Measurements from ENCODE around the gene DTX3L.
"Not testable (repeated sequence)": the region's sequence is repeated elsewhere in the genome, so short reads cannot be mapped to it uniquely, and the experiment has no call there.

DTX3L gene

DNA sequence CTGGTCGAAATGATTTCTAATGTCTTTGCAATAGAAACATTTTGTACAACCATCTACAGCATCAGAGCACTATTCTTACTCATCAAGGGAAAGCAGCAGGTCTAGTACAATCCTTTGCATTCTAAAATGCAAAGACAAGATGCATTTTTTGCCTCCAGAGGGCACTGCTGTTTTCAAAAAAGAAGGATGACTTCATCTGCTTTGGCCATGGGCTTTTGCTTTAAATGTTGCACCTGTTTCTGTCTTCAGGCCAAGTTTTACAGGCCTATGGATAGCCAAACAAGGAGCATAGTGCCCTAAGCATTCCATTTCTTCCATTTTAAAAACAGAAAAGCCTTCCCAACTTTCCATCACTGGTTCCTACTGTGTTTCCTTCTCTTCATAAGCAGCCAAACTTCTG, 3.5 kb upstream of the DTX3L start:
- no peak for DNase-seq (ENCODE audit: low read depth in 2 of 3, low spot score in 2 of 3)

DNA sequence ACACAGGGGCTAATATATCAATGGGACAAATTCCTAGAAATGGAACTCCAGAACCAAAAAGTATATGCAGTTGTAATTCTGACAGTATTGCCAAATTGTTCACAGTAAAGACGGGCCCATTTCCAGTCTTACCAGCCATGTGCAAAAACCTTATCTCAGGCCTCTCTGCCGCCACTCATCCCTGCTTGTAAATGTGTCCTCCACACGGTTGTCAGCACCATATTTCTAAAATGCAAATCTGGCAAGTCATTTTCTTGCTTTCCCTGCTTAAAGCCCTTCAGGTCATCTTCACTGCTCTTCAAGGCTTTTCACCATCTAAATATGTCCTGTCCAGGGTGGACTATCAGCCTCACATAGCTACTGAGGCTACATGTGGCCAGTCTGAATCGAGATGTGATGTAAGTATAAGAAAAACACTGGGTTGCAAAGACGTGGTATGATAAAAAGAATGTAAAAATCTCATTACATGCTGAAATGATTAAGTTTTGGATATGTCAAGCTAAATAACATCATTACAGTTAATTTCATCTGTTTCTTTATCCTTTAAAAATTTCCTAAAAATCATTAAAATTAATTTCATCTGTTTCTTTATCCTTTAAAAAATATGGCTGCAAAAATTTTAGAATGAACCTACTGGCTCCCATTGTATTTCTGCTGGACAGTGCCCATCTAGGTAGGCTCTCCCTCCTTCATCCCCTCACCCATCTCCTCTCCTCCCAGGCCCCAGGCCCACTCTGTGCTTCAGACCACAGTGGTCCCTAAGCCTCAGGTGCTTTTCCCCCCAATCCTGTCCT, 1.0 kb upstream of the DTX3L start:
- no peak for DNase-seq (ENCODE audit: low read depth in 2 of 3, low spot score in 2 of 3)

DNA sequence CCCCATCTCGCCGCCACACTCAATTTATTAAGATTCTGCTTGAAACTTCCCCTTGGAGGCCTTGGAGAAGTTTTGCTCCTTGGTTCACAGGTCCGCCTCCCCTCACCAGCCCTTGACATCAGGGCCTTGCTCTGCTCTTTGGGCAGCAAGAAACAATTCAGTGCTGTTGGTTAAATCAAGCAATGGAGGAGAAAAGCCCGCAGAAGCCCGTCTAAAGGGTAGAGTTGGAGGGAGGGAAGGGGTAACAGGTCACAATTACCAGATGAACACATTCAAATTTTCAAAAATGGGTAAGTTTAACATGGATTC, 467 bp upstream of the DTX3L start:
- DNase-seq (ENCODE audit: low read depth in 2 of 3, low spot score in 2 of 3) = no peak

GRCh38 chr3:122568131-122568530, 4.0 kb downstream of the DTX3L start:
- DNase-seq (ENCODE audit: low read depth in 2 of 3, low spot score in 2 of 3) = not testable (repeated sequence)

DNA sequence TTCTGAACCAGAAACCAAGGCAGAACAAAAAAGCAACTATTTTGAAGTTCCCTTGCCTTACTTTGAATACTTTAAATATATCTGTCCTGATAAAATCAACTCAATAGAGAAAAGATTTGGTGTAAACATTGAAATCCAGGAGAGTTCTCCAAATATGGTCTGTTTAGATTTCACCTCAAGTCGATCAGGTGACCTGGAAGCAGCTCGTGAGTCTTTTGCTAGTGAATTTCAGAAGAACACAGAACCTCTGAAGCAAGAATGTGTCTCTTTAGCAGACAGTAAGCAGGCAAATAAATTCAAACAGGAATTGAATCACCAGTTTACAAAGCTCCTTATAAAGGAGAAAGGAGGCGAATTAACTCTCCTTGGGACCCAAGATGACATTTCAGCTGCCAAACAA, 4.6 kb downstream of the DTX3L start:
- no peak for DNase-seq (ENCODE audit: low read depth in 2 of 3, low spot score in 2 of 3)

DNA sequence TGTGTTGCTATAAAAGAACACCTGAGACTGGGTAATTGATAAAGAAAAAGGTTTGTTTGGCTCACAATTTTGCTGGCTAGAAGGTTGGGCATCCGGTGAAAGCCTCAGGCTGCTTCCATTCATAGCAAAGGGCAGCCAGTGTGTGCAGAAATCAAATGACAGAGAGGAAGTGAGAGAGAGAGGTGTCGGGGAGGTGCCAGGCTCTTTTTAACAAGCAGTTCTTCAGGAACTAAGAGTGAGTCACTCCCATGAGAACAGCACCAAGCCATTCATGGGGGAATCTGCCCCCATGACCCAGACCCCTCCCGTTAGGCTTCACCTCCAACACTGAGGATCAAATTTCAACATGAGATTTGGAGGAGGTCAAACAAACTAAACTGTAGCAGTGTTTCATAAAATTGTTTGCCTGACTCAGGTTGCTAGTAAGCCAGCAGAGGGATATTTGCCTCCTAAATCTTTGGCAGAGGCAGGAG, 8.8 kb downstream of the DTX3L start:
- no peak for DNase-seq (ENCODE audit: low read depth in 2 of 3, low spot score in 2 of 3)

GRCh38 chr3:122576174-122576940, 12.2 kb downstream of the DTX3L start:
- DNase-seq (ENCODE audit: low read depth in 2 of 3, low spot score in 2 of 3) = no peak

- DNase-seq (ENCODE audit: low read depth in 2 of 3, low spot score in 2 of 3) = peak in 1 of 3 experiments; percentile 32
These were observed 13.4 kb downstream of the DTX3L start, which contains the start of gene PARP15 for GRCh38 chr3:122577409-122578031. PARP15 (plus strand) TSS chr3:122577650; CDS start chr3:122577668, 18 bp downstream.

DNA sequence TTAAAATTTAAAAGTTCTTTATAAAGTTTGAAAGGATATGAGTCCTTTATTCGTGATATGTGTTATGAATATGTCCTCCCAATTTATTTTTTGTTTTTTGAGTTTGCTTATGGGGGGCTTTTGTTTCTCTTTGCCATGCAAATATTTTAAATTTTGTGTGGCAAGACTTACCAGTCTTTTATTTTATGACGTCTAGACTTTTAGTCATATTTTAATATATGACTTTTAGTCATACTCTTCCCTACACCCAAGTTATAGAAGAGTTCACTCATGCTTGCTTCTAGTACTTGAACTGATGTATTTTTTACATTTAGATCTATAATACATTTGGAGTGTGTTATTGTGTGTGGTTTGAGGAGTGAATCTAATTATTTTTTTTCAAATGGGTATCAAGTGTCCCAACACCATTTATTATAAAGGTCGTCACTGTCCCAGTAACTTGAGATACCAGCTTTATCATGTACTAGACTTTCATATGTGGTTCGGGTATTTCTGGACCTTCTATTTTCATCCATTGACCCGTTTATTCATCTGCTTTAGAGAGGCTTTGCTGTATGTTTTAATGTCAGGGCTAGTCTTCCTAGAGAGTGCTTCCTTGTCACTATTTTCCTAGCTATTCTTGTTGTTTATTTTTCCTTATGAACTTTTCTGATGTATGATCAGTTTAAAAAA, 14.1 kb downstream of the DTX3L start:
- DNase-seq (ENCODE audit: low read depth in 2 of 3, low spot score in 2 of 3) = no peak

DNA sequence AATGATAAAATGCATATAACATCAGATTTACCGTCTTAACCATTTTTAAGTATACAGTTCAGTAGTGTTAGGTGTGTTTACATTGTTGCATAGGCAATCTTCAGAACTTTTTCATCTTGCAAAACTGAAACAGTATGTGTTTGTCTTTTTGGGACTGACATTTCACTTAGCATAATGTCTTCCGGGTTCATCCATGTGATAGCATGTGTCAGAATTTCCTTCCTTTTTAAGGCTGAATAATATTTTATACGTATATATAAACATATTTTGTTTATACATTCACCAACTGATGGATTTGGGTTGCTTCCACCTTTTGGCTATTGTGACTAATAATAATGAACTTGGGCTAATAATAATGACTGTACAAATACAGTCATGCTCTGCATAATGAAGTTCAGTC, 16.3 kb downstream of the DTX3L start:
- DNase-seq (ENCODE audit: low read depth in 2 of 3, low spot score in 2 of 3) = no peak

DNA sequence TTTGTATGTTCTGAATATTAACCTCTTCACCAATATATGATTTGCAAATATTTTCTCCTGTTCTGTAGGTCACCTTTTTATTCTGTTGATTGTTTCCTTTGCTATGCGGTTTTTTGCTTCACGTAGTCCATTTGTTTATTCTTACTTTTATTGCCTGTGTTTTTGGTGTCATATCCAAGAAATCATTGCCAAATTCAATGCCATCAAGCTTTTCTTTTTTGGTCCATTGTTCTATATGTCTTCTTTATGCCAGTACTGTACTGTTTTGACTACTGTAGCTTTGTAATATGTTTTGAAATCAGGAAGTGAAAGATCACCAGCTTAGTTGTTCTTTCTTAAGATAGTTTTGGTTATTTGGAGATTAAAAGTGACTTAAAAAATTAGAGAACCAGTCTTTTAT, 17.5 kb downstream of the DTX3L start:
- DNase-seq (ENCODE audit: low read depth in 2 of 3, low spot score in 2 of 3) = no peak

DNA sequence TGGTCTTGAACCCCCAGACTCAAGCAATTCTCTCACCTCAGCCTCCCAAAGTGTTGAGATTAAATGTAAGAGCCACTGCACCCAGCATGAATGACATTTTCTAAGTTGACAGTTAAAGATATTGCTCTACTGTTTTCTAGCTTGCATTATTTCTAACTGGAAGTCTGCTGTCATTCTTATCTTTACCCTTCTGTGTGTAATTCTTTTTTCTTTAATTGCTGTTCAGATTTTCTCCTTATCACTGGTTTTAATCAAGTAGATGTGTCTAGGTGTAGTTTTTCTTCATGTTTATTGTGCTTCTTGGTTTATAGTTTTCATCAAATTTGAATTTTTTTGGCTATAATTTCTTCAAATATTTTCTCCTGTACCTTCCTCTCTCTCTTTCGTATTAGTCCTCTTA, 18.3 kb downstream of the DTX3L start:
- no peak for DNase-seq (ENCODE audit: low read depth in 2 of 3, low spot score in 2 of 3)

DNA sequence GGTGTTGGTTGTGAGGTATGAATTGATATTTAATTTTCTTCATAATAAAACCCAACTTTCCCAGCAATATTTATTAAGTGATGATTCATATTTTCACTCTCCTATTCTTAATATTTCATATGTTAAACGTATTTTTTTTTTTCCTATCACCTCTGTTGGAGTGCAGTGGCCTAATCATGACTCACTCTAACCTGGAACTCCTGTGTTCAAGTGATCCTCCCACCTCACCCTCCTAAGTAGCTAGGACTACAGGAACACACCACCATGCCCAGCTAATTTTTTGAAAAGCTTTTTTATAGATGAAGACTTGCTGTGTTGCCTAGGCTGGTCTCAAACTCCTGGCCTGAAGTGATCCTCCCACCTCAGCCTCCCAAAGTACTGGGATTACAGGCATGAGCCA, 22.0 kb downstream of the DTX3L start:
- no peak for DNase-seq (ENCODE audit: low read depth in 2 of 3, low spot score in 2 of 3)

GRCh38 chr3:122586773-122587485, 22.8 kb downstream of the DTX3L start:
- DNase-seq (ENCODE audit: low read depth in 2 of 3, low spot score in 2 of 3) = no peak

GRCh38 chr3:122587572-122587971, 23.4 kb downstream of the DTX3L start:
- DNase-seq (ENCODE audit: low read depth in 2 of 3, low spot score in 2 of 3) = no peak

- DNase-seq (ENCODE audit: low read depth in 2 of 3, low spot score in 2 of 3) = no peak
These were observed 25.2 kb downstream of the DTX3L start for GRCh38 chr3:122589297-122589696.

DNA sequence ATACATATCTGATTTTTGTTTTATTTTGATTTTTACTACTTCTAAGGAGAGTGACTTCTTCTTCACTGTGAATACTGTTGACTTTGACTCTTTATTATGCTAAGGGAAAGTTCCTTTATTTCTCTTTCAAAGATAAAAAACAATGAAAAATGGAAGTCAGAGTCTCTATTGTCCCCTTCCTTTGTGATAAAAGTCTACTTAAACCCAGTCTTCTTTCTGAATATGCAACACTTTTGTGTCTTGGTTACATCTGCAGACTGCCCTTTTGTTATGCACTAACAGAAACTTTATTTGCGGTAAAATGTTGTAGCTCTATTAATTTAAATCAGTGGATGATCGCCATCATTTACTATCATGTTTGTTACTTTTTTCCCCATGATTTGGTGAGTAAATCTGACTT, 26.5 kb downstream of the DTX3L start:
- DNase-seq (ENCODE audit: low read depth in 2 of 3, low spot score in 2 of 3) = no peak

DNA sequence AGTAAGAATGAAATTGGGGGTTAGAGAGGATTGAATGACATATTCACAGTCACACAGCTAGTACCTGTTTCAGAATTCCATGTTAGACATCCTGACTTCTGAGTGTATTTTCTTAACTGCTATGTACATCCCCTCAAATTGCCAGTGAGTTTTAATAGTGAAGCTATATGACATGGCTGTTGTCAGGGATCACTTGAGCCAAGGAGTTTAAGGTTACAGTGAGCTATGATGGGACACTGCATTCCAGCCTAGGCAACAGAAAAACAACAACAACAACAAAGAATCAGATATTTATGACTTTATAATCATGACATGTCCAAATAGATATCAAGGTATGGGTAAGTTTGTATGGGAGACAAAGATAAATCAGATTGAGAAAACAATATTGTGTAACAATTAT, 29.9 kb downstream of the DTX3L start:
- no peak for DNase-seq (ENCODE audit: low read depth in 2 of 3, low spot score in 2 of 3)

DNA sequence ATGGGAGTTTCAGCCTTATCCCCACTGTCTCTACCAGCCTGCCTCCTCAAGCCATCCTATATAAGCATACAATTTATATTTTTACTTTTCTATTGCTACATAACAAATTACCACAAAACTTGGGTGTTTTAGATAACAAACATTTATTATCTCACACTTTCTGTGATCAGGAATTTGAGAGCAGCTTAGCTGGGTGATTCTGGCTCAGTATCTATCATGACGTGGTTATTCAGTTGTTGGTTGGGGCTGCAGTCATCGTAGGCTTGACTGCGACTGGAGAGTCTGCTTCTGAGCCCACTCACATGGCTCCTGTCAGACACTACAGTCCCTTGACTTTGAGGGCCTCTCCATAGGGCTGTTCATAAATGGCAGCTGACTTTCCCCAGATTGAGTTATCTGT, 34.0 kb downstream of the DTX3L start:
- no peak for DNase-seq (ENCODE audit: low read depth in 2 of 3, low spot score in 2 of 3)

DNA sequence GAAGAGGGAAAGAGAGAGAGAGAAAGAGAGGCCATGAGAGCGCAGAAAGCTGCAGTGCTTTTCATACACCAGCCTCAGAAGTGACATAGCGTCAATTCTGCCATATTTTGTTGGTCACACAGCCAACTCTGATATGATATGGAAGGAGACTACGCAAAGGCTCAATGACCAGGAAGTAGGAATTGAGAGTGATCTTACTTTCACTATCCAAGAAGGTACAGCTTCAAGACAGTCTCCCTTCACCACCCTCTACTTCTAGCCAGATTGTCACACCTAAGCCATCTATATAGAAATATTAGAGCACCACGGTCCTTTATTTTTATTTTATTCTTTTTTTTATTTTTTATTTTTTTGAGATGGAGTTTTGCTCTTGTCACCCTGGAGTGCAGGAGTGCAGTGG, 34.4 kb downstream of the DTX3L start:
- DNase-seq (ENCODE audit: low read depth in 2 of 3, low spot score in 2 of 3) = no peak

Data from activated CD8-positive, alpha-beta memory T cell treated with anti-CD3 and anti-CD28 coated beads for 48 hours (primary cell).